Large intestine (tissue), 3 donors: ENCODE measurements around the gene MCC. TPM values are rescaled to one million over a fixed set of nuclear protein-coding genes. Genes with fewer than 3 reads are reported as not detected.
A peak's percentile ranks its signal among the peaks of the same experiment; 100 is the strongest.

Source experiments
- DNase-seq, 2 donors: peaks; one replicate each; pipeline versions ENCODE4 v3.0.0 to v3.0.0-alpha.2; 2013
- H3K27ac ChIP-seq: one replicate; pipeline ENCODE4 v1.5.1; 2013; ENCODE audit warnings: low read length
- H3K27me3 ChIP-seq: 2 replicates; pipeline ENCODE4 v1.6.1; 2013; ENCODE audit warnings: low read length; ENCODE audit not compliant: control insufficient read depth, insufficient read depth
- H3K36me3 ChIP-seq: 2 replicates; pipeline ENCODE4 v1.6.1; 2013; ENCODE audit warnings: low read length; ENCODE audit not compliant: control insufficient read depth, insufficient read depth
- H3K4me1 ChIP-seq: one replicate; pipeline ENCODE4 v1.6.1; 2013; ENCODE audit warnings: low read length; ENCODE audit not compliant: control insufficient read depth, insufficient read depth
- H3K4me3 ChIP-seq: one replicate; pipeline ENCODE4 v1.5.1; 2013; ENCODE audit warnings: low read length
- H3K9me3 ChIP-seq: one replicate; pipeline ENCODE4 v1.6.1; 2013; ENCODE audit warnings: mild to moderate bottlenecking, low read depth, low read length, moderate library complexity; ENCODE audit not compliant: control insufficient read depth
- WGBS: methylation state at CpG from one replicate; pipeline ENCODE4 v1.1.5; 2013; ENCODE audit warnings: low lambda C conversion rate; ENCODE audit not compliant: insufficient coverage; 5-methylcytosine and 5-hydroxymethylcytosine counted together
- polyA plus RNA-seq: library from polyadenylated mRNA; unstranded; fragments of 120-200 nt; gene quantifications from one replicate; pipeline ENCODE4 v1.2.1, GENCODE V29; 2013

MCC gene
- polyA plus RNA-seq, 1 donor, result 5.2 TPM

- Histone ChIP-seq H3K9me3 (no peaks in the 10 kb centered on the region), H3K27me3 (no peaks in the 10 kb centered on the region), H3K36me3 (no peaks in the 10 kb centered on the region), H3K27ac (peak overlapping the region; percentile 35), H3K4me3 (no peak overlapping the region), H3K4me1 (peaks cover 5% of the 10 kb centered on the region)
- DNase-seq, result peak; percentile 66 to 81
- WGBS, result no CpG with 5 or more reads among the region's 4 CpGs
Measured at GRCh38 chr5:113092683-113093082, 395.6 kb downstream of the MCC start.

DNA sequence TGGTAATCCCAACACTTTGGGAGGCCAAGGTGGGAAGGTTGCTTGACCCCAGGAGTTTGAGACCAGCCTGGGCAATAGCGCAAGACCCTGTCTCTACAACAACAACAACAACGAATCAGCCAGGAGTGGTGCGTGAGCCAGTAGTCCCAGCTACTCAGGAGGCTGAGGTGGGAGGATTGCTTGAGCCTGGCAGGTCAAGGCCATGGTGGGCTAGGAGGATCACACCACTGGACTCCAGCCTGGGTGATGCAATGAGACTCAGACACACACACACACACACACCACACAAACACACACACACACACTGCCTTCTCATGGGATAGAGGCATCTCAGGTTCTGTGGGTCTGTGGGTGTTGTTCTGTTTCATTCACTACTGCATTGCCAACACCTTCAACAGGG lies 396.6 kb downstream of the MCC start:
- H3K27me3 ChIP-seq, result no peaks in the 10 kb centered on the region
- WGBS, result no CpG with 5 or more reads among the region's 3 CpGs
- DNase-seq, result no peak
- no peaks in the 10 kb centered on the region for H3K9me3 ChIP-seq
- H3K36me3 ChIP-seq, result no peaks in the 10 kb centered on the region
- H3K4me3 ChIP-seq, result no peak overlapping the region
- H3K4me1 ChIP-seq, result peaks cover 5% of the 10 kb centered on the region
- H3K27ac ChIP-seq, result no peak overlapping the region

- Histone ChIP-seq H3K36me3 (no peaks in the 10 kb centered on the region), H3K4me3 (no peak overlapping the region), H3K9me3 (no peaks in the 10 kb centered on the region), H3K4me1 (peaks cover 5% of the 10 kb centered on the region), H3K27ac (no peak overlapping the region), H3K27me3 (no peaks in the 10 kb centered on the region)
- DNase-seq, result no peak
- WGBS, result 72% methylated on average over 5 of the region's 11 CpGs
Measured at GRCh38 chr5:113090336-113091106, 397.7 kb downstream of the MCC start.

- Histone ChIP-seq H3K27me3 (no peaks in the 10 kb centered on the region), H3K36me3 (peaks cover 3% of the 10 kb centered on the region), H3K4me3 (no peak overlapping the region), H3K4me1 (peaks cover 5% of the 10 kb centered on the region), H3K27ac (no peak overlapping the region), H3K9me3 (no peaks in the 10 kb centered on the region)
- no peak for DNase-seq
- WGBS, result no CpG with 5 or more reads among the region's 6 CpGs
Measured at GRCh38 chr5:113089653-113090335, 398.5 kb downstream of the MCC start.

DNA sequence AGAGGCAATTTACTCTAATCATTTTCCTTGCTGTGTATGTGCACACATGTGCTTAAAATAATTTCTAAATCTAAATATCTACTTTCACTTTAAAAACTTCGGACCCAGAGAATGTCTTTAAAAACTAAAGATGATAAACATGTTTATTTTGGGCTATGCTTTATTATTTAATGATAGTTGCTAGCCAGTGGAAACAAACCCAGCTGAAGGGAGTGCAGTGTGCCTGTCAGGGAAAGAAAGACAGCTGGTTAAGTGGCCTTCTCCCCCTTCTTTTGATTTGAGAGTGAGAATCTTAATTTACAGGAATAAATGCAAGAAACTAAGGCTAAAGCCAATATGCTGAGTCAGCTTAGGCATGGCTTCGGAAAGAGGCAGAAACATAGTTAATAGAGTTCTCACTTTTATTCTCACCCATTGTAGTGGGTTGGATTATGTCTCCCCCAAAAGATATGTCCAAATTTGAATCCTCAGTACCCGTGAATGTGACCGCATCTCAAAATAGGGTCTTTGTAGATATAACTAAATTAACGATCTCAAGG lies 400.2 kb downstream of the MCC start:
- Histone ChIP-seq H3K4me1 (peaks cover 5% of the 10 kb centered on the region), H3K27me3 (no peaks in the 10 kb centered on the region), H3K36me3 (peaks cover 3% of the 10 kb centered on the region), H3K27ac (no peak overlapping the region), H3K4me3 (no peak overlapping the region), H3K9me3 (no peaks in the 10 kb centered on the region)
- WGBS, result 80% methylated on average over 3 of the region's 5 CpGs
- no peak for DNase-seq

DNA sequence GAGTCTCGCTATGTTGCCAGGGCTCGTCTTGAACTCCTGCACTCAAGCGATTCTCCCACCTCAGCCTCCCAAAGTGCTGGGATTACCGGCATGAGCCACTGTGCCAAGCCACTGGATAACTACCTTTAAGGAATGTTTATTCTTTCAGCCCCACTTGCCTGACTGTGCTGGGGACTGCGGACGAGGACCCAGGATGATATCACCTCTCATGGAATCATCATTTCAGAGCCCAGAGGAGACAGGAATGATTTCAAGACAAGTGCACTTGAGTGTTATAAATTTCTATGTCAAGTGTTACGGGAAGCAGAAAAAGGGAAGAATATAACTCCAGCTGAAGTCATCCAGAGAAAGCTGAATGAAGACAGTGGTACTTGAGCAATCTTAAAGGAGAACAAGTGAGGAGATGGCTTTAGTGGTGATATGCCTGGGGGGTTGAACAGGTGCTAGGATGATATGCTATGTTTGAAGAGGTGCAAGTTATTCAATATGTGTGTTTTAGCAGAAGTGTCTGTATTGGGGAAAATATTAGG lies 402.3 kb downstream of the MCC start:
- H3K4me3 ChIP-seq, result no peak overlapping the region
- no peak for DNase-seq
- peaks cover 5% of the 10 kb centered on the region for H3K36me3 ChIP-seq
- H3K27me3 ChIP-seq, result no peaks in the 10 kb centered on the region
- WGBS, result no CpG with 5 or more reads among the region's 7 CpGs
- no peak overlapping the region for H3K27ac ChIP-seq
- no peaks in the 10 kb centered on the region for H3K9me3 ChIP-seq
- H3K4me1 ChIP-seq, result no peaks in the 10 kb centered on the region

- no CpG with 5 or more reads among the region's 8 CpGs for WGBS
- Histone ChIP-seq H3K9me3 (no peaks in the 10 kb centered on the region), H3K27me3 (no peaks in the 10 kb centered on the region), H3K4me3 (no peak overlapping the region), H3K27ac (no peak overlapping the region), H3K36me3 (peaks cover 5% of the 10 kb centered on the region), H3K4me1 (no peaks in the 10 kb centered on the region)
- no peak for DNase-seq
Measured at GRCh38 chr5:113085084-113085414, 403.2 kb downstream of the MCC start.

GRCh38 chr5:113084402-113085083 lies 403.7 kb downstream of the MCC start:
- Histone ChIP-seq H3K36me3 (peaks cover 5% of the 10 kb centered on the region), H3K27me3 (no peaks in the 10 kb centered on the region), H3K4me1 (no peaks in the 10 kb centered on the region), H3K4me3 (no peak overlapping the region), H3K27ac (no peak overlapping the region), H3K9me3 (no peaks in the 10 kb centered on the region)
- WGBS, result no CpG with 5 or more reads among the region's 3 CpGs
- DNase-seq, result no peak

DNA sequence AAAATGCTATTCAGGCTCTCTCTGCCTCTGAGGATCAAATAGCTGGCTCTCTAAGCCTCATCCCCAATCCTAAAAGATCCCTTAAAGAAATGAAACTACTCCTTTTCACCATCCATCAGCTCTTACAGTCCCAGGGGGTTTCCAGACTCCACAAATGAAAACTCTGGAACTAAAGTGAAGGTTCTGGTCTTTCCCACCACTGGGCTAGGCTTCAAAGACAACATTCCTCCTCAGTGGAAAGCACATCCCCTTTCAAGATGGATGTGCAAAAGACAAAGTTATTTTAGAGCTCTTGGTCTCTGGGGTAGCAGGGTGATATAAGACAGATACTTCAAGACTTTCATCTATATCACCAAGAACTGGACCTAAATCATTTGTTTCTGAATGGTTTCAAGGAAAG lies 404.8 kb downstream of the MCC start:
- no peaks in the 10 kb centered on the region for H3K9me3 ChIP-seq
- no peak for DNase-seq
- H3K4me1 ChIP-seq, result no peaks in the 10 kb centered on the region
- H3K27me3 ChIP-seq, result no peaks in the 10 kb centered on the region
- no peak overlapping the region for H3K27ac ChIP-seq
- no peak overlapping the region for H3K4me3 ChIP-seq
- H3K36me3 ChIP-seq, result peaks cover 5% of the 10 kb centered on the region

- DNase-seq, result no peak
- Histone ChIP-seq H3K27ac (no peak overlapping the region), H3K27me3 (no peaks in the 10 kb centered on the region), H3K9me3 (no peaks in the 10 kb centered on the region), H3K4me3 (no peak overlapping the region), H3K4me1 (no peaks in the 10 kb centered on the region), H3K36me3 (peaks cover 5% of the 10 kb centered on the region)
- whole genome bisulfite sequencing, result 100% methylated on average over 2 of the region's 7 CpGs
Measured at GRCh38 chr5:113082547-113082905, 405.7 kb downstream of the MCC start.
